Measurements from ENCODE around the gene SLC24A3. TPM values are rescaled to one million over a fixed set of nuclear protein-coding genes. Genes with fewer than 3 reads are reported as not detected.

The SLC24A3 gene
- total RNA-seq, 1 donor from 2014 or later = 0.08 TPM

GRCh38 chr20:19397226-19397625 is 184.8 kb downstream of the SLC24A3 start:
- Histone ChIP-seq H3K27me3 (ENCODE audit: control insufficient read depth, insufficient read depth, low read length) (no peaks in the 10 kb centered on the region), H3K4me3 (ENCODE audit: low read depth, low read length) (no peak overlapping the region), H3K36me3 (ENCODE audit: control insufficient read depth, insufficient read depth, low read length) (no peaks in the 10 kb centered on the region)
- TF ChIP-seq, protein P1, sequence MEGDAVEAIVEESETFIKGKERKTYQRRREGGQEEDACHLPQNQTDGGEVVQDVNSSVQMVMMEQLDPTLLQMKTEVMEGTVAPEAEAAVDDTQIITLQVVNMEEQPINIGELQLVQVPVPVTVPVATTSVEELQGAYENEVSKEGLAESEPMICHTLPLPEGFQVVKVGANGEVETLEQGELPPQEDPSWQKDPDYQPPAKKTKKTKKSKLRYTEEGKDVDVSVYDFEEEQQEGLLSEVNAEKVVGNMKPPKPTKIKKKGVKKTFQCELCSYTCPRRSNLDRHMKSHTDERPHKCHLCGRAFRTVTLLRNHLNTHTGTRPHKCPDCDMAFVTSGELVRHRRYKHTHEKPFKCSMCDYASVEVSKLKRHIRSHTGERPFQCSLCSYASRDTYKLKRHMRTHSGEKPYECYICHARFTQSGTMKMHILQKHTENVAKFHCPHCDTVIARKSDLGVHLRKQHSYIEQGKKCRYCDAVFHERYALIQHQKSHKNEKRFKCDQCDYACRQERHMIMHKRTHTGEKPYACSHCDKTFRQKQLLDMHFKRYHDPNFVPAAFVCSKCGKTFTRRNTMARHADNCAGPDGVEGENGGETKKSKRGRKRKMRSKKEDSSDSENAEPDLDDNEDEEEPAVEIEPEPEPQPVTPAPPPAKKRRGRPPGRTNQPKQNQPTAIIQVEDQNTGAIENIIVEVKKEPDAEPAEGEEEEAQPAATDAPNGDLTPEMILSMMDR (IDR thresholded peaks at IDR 0.05; ENCODE audit: insufficient read depth, low read length, poor library complexity, severe bottlenecking) = no peak
- DNase-seq (ENCODE audit: low read depth) = no peak

DNA sequence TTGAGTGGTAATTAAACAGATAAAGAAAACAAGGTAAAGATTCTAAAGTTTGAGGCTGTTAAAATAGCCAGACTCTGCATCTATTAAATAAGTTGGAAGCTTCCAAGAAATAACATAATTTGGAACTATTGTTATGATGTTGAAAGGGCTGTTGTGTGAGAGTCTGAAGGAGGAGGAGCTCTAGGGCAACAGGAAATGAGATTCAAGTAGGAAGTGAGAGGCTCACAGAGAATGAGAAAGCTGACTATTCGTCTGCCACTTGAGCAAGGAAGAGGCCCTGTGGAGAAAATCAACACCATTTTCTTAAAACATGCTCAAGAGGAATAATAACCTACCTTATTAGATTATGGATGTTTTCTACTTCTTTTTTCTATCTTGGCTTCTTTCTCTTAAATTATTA is 185.2 kb downstream of the SLC24A3 start:
- DNase-seq (ENCODE audit: low read depth) = no peak
- no peaks in the 10 kb centered on the region for H3K27me3 ChIP-seq (ENCODE audit: control insufficient read depth, insufficient read depth, low read length)
- H3K36me3 ChIP-seq (ENCODE audit: control insufficient read depth, insufficient read depth, low read length) = no peaks in the 10 kb centered on the region
- H3K4me3 ChIP-seq (ENCODE audit: low read depth, low read length) = no peak overlapping the region
- TF ChIP-seq, protein P1 (IDR thresholded peaks at IDR 0.05; ENCODE audit: insufficient read depth, low read length, poor library complexity, severe bottlenecking) = no peak

- TF ChIP-seq, protein P1 (IDR thresholded peaks at IDR 0.05; ENCODE audit: insufficient read depth, low read length, poor library complexity, severe bottlenecking) = no peak
- Histone ChIP-seq H3K4me3 (ENCODE audit: low read depth, low read length) (no peak overlapping the region), H3K27me3 (ENCODE audit: control insufficient read depth, insufficient read depth, low read length) (no peaks in the 10 kb centered on the region), H3K36me3 (ENCODE audit: control insufficient read depth, insufficient read depth, low read length) (no peaks in the 10 kb centered on the region)
- no peak for DNase-seq (ENCODE audit: low read depth)
These were observed 188.7 kb downstream of the SLC24A3 start for GRCh38 chr20:19401096-19401495.

DNA sequence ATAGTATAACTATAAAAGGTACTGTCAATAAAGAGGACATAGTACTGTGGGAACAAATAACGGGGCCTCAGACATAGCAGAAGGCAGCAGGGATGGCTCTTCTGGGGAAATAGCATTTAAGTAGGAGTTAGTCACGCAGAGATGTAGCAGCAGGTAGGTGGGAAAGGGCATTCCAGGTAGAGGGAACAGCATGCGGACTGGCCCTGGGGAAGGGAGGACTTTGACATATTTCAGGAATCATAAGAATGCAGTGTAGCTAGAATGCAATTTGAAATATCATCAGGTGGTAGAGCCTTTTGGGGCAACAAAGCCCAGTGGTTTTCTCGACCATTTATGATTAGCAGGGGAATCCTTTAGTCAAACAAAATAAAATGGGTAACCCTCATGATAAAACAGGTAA is 191.1 kb downstream of the SLC24A3 start:
- no peak overlapping the region for H3K4me3 ChIP-seq (ENCODE audit: low read depth, low read length)
- no peaks in the 10 kb centered on the region for H3K27me3 ChIP-seq (ENCODE audit: control insufficient read depth, insufficient read depth, low read length)
- H3K36me3 ChIP-seq (ENCODE audit: control insufficient read depth, insufficient read depth, low read length) = no peaks in the 10 kb centered on the region
- DNase-seq (ENCODE audit: low read depth) = no peak
- TF ChIP-seq, protein P1 (IDR thresholded peaks at IDR 0.05; ENCODE audit: insufficient read depth, low read length, poor library complexity, severe bottlenecking) = no peak

GRCh38 chr20:19404826-19405225 is 192.4 kb downstream of the SLC24A3 start:
- TF ChIP-seq, protein P1 (IDR thresholded peaks at IDR 0.05; ENCODE audit: insufficient read depth, low read length, poor library complexity, severe bottlenecking) = no peak
- H3K36me3 ChIP-seq (ENCODE audit: control insufficient read depth, insufficient read depth, low read length) = no peaks in the 10 kb centered on the region
- no peaks in the 10 kb centered on the region for H3K27me3 ChIP-seq (ENCODE audit: control insufficient read depth, insufficient read depth, low read length)
- no peak for DNase-seq (ENCODE audit: low read depth)
- H3K4me3 ChIP-seq (ENCODE audit: low read depth, low read length) = no peak overlapping the region

DNA sequence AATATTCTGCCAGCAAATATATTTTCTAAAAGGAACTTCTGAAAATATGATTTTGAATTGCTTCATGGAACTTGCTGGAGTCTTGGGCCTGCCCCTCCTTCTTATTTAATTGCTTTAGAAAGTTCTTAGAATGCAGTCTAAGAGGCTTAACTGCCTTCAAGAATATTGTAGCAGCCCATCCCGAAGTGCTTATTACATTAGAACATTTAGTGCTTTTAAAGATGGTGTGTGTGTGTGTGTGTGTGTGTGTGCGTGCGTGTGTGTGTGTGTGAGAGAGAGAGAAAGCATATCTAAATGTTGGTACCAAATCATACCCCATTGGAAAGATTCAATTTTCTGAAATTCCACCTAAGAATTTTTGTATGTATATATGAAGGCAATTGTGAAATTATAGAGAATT is 193.5 kb downstream of the SLC24A3 start:
- Histone ChIP-seq H3K4me3 (ENCODE audit: low read depth, low read length) (no peak overlapping the region), H3K27me3 (ENCODE audit: control insufficient read depth, insufficient read depth, low read length) (no peaks in the 10 kb centered on the region), H3K36me3 (ENCODE audit: control insufficient read depth, insufficient read depth, low read length) (no peaks in the 10 kb centered on the region)
- DNase-seq (ENCODE audit: low read depth) = no peak
- TF ChIP-seq, protein P1 (IDR thresholded peaks at IDR 0.05; ENCODE audit: insufficient read depth, low read length, poor library complexity, severe bottlenecking) = no peak
